HG02623 (cell line): ENCODE measurements around the gene PITRM1.

ENCODE experiments used
- ATAC-seq: cut with Tn5 transposase; IDR thresholded peaks from one replicate; pipeline ENCODE4 v1.9.1; 2021; ENCODE audit warnings: moderate library complexity; ENCODE audit not compliant: unreplicated experiment

The PITRM1 gene

GRCh38 chr10:3141351-3142005 is 31.1 kb downstream of the PITRM1 start:
- ATAC-seq, result no peak

GRCh38 chr10:3140280-3140679 is 32.3 kb downstream of the PITRM1 start:
- no peak for ATAC-seq

GRCh38 chr10:3139216-3139910 is 33.2 kb downstream of the PITRM1 start:
- ATAC-seq, result no peak

- no peak for ATAC-seq
Observed at GRCh38 chr10:3137958-3138726, 34.4 kb downstream of the PITRM1 start.

GRCh38 chr10:3136763-3137611 is 35.6 kb downstream of the PITRM1 start:
- ATAC-seq, result no peak

- no peak for ATAC-seq
Observed at GRCh38 chr10:3136336-3136735, 36.2 kb downstream of the PITRM1 start.

GRCh38 chr10:3135006-3135405 is 37.6 kb downstream of the PITRM1 start:
- no peak for ATAC-seq

GRCh38 chr10:3133948-3134347 is 38.6 kb downstream of the PITRM1 start:
- ATAC-seq, result no peak

GRCh38 chr10:3132036-3133025 is 40.3 kb downstream of the PITRM1 start:
- no peak for ATAC-seq

GRCh38 chr10:3131098-3131497 is 41.5 kb downstream of the PITRM1 start:
- ATAC-seq, result no peak

GRCh38 chr10:3129581-3130340 is 42.8 kb downstream of the PITRM1 start:
- ATAC-seq, result no peak

GRCh38 chr10:3128379-3129130 is 44.0 kb downstream of the PITRM1 start:
- no peak for ATAC-seq

- ATAC-seq, result no peak
Observed at GRCh38 chr10:3127921-3128320, 44.7 kb downstream of the PITRM1 start.

- ATAC-seq, result no peak
Observed at GRCh38 chr10:3126741-3127346, 45.7 kb downstream of the PITRM1 start.

GRCh38 chr10:3126249-3126648 is 46.3 kb downstream of the PITRM1 start:
- ATAC-seq, result no peak

GRCh38 chr10:3125527-3126170 is 46.9 kb downstream of the PITRM1 start:
- ATAC-seq, result no peak

GRCh38 chr10:3124412-3125175 is 48.0 kb downstream of the PITRM1 start:
- ATAC-seq, result no peak
